ENCODE results near the gene KIF25. TPM values are rescaled to one million over a fixed set of nuclear protein-coding genes. Genes with fewer than 3 reads are reported as not detected.

Gene KIF25
- total and polyA plus RNA-seq, 7 donors = 0.10 to 0.43 (median 0.20) TPM; not detected in 2

GRCh38 chr6:168044521-168045130, 47.2 kb downstream of the KIF25 start:
- Histone ChIP-seq H3K4me1 (no peaks in the 10 kb centered on the region), H3K4me3 (no peak overlapping the region), H3K36me3 (ENCODE audit: insufficient read depth in 1 of 2, low read depth in 1 of 2) (no peaks in the 10 kb centered on the region), H3K27ac (no peak overlapping the region), H3K27me3 (ENCODE audit: insufficient read depth in 3 of 3, low read length in 2 of 3) (peaks cover 0 to 4% (median 0%) of the 10 kb centered on the region in 3 donors), H3K9me3 (peaks cover 8% of the 10 kb centered on the region)
- 93 to 94% (median 94%) methylated on average over 28 of the region's 28 CpGs for WGBS, 3 donors
- no peak for TF ChIP-seq CTCF (IDR thresholded peaks at IDR 0.05)
- ATAC-seq = no peak
- intact Hi-C loops (cut with DNase I) = no loop called here
- no peak for DNase-seq

- DNase-seq (no peak), ATAC-seq (peak in 1 of 4 donors; percentile 19)
- WGBS, 3 donors = 72 to 85% (median 74%) methylated on average over 19 of the region's 19 CpGs
- H3K4me3 ChIP-seq = no peak overlapping the region
- no peaks in the 10 kb centered on the region for H3K4me1 ChIP-seq
- no peak overlapping the region for H3K27ac ChIP-seq
- TF ChIP-seq CTCF (IDR thresholded peaks at IDR 0.05) = peak; percentile 10
- no peaks in the 10 kb centered on the region for H3K27me3 ChIP-seq (ENCODE audit: insufficient read depth in 3 of 3, low read length in 2 of 3)
- intact Hi-C loops (cut with DNase I) = no loop called here
- H3K9me3 ChIP-seq = peaks cover 2% of the 10 kb centered on the region
- H3K36me3 ChIP-seq (ENCODE audit: insufficient read depth in 1 of 2, low read depth in 1 of 2) = no peaks in the 10 kb centered on the region
Observed at GRCh38 chr6:168045141-168045691, 47.7 kb downstream of the KIF25 start.

- Histone ChIP-seq H3K27ac (no peak overlapping the region), H3K9me3 (no peaks in the 10 kb centered on the region), H3K36me3 (ENCODE audit: insufficient read depth in 1 of 2, low read depth in 1 of 2) (no peaks in the 10 kb centered on the region), H3K4me3 (no peak overlapping the region), H3K27me3 (ENCODE audit: insufficient read depth in 3 of 3, low read length in 2 of 3) (no peaks in the 10 kb centered on the region), H3K4me1 (no peaks in the 10 kb centered on the region)
- no peak for TF ChIP-seq CTCF (IDR thresholded peaks at IDR 0.05)
- DNase-seq = no peak
- intact Hi-C loops (cut with DNase I) = no loop called here
- 46 to 59% (median 49%) methylated on average over 20 of the region's 20 CpGs for WGBS, 3 donors
- ATAC-seq = no peak
Observed at GRCh38 chr6:168045706-168046620, 48.5 kb downstream of the KIF25 start.

- Histone ChIP-seq H3K27me3 (ENCODE audit: insufficient read depth in 3 of 3, low read length in 2 of 3) (no peaks in the 10 kb centered on the region), H3K9me3 (no peaks in the 10 kb centered on the region), H3K36me3 (ENCODE audit: insufficient read depth in 1 of 2, low read depth in 1 of 2) (no peaks in the 10 kb centered on the region), H3K4me3 (no peak overlapping the region), H3K27ac (no peak overlapping the region), H3K4me1 (no peaks in the 10 kb centered on the region)
- intact Hi-C loops (cut with DNase I) = no loop called here
- TF ChIP-seq CTCF (IDR thresholded peaks at IDR 0.05) = no peak
- ATAC-seq (no peak), DNase-seq (no peak)
- 94 to 98% (median 97%) methylated on average over 3 of the region's 3 CpGs for WGBS, 3 donors
Observed at GRCh38 chr6:168046696-168047095, 49.2 kb downstream of the KIF25 start.
